HUDEP-2 (cell line): ENCODE measurements around the gene DUSP19.
A peak's percentile ranks its signal among the peaks of the same experiment; 100 is the strongest.

Source experiments
- DNase-seq, 76 experiments: peaks; one replicate each; lab custom pipeline; 2025; ENCODE audit not compliant: unreplicated experiment in 76 of 76; lab: John Stamatoyannopoulos, UW

DUSP19 gene

DNA sequence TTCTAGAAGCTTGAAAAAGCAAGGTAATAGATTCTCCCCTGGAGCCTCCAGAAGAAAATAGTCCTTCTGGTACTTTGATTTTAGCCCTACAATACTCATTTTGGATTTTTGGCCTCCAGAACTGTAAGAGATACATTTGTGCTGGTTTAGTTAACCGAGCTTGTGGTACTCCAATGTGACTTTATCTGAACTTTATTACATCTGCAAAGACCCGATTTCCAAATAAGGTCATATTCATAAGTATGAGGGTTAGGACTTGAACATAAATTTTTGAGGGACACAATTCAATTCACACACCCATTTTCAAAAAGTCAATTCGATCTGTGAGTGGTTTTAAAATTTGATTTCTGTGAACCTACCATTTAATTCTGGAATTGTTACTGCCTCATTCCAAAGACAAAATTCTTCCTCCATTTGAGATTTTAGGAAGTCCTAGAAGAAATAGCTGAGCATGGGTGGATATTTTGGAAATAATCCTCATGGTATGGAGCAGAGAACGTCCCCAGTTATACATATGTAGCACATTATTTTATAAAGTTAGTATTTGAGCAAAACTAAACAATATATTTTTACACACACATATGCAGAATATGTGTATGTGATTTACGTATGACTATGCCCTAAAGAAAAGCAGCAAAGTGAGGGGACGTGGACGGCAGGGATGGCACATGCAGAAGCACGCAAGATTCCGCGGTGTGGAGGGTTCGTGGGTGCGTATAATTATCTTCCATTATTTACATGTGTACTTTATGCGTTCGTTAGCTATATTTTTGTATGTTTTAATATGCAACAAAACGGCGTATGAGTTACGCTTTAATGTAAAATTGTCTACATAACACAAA is 44.8 kb downstream of the DUSP19 start:
- no peak for DNase-seq

DNA sequence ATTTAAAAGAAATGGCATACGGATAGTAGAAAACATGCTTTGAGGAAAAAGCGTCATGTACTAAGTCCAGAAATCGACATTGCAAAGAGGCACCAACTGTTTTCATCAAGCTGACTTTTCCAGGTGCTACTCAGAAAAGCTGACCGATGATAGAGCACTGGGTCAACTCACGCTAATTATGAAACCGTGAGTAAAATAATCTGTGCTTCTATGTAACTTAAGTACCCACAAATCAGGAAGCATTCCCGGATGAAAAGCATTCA is 45.3 kb downstream of the DUSP19 start:
- DNase-seq: peak in 2 of 76 experiments; percentile 32 to 40

- peak in 75 of 76 experiments; percentile 21 to 95 (median 72) for DNase-seq
Observed at GRCh38 chr2:183124222-183124956, 45.8 kb downstream of the DUSP19 start, which contains the start of gene NUP35. TSS of gene NUP35 (plus strand) at chr2:183124443. CDS start at chr2:183124458, 15 bp downstream.

- DNase-seq: peak in 1 of 76 experiments; percentile 18
Observed at GRCh38 chr2:183124957-183125255, 46.4 kb downstream of the DUSP19 start.

- peak in 2 of 76 experiments; percentile 1 to 4 for DNase-seq
Observed at GRCh38 chr2:183125659-183126341, 47.3 kb downstream of the DUSP19 start.

DNA sequence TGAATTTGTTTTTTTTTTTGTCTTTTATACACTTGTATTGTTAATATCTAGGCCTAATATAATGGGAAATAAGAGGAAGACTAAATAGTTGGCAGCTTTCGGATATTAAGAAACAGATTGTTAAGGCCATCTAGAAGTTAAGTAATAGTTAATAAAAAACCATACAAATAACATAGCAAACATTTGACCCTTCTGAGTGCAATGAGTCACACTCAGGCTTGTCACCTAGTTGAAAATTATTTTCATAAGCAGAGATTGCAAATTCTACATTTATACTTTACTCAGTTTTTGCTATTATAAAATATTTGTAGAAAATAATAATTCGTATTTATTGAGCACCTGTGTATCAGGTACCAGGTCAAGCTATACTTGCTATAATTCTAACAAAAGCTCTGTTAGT is 48.1 kb downstream of the DUSP19 start:
- no peak for DNase-seq

DNA sequence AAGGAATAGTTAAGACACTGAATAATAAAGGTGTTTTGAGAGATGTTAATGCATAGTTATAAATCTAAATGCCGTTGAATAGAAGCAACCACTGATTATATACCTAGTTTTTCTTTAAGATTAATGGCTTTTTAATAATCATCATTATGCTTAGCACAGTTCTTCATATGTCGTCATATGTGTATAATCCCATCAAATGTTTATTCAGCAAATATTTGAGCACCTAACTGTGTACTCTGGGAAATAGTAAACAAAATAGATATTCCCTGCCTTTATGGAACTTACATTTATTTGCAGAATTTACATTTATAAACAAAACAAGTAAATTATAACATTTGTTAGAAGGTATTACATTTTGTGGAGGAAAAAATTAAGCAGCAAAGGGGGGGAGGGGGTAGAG is 55.5 kb downstream of the DUSP19 start:
- no peak for DNase-seq

DNA sequence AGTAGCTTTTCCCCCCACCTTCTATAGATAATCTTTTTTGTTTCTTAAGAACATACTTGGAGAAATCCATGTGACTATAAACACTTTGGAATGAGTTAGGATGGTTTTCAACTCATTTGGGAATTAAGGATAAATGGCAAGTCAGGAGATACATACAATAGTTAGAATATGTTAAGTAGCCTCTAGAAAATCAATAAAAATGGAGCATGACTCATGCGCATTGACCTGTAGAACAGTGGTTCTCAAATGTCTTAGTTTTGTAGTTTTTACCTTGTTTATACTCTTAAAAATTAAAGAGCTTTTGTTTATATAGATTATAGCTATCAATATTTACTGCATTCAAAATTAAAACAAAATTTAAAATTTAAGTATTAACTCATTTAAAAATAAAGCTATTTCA is 70.4 kb downstream of the DUSP19 start:
- DNase-seq: no peak

DNA sequence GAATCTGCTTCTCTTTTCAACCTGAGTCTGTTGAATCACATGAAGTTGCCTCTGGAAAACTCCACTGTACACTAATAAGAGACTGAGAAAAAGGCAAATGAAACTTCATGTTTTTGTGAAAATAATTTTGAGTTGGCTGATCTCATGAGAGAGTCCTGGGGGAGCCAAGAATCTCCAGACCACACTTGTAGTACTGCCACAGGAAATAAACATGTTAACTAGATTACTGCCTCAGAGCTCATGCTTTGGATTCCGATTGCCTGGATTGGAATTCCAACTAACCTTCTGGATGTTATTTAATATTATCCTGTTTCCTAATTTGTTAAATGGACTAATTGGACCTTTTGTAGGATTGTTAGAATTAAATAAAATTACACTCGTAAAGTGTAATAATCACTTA is 70.9 kb downstream of the DUSP19 start:
- no peak for DNase-seq
